ENCODE results near the gene MAD2L2.

DNA sequence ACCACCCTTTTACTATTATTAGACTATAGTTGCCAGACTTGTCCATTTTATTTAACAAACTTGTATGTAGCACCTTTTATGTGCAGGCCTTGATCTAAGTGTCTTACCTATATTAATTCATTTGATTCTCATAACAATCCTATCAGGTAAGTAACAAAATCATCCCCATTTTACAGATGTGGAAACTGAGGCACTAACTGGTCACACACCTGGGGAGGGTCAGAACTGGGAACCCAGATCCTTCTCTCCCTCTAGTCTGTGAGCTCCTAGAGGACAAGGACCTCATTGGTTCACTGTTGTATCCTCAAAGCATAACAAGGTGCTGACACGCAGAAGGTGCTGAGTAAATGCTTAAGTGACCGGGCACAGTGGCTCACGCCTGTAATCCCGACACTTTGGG, 41.6 kb downstream of the MAD2L2 start:
- TF ChIP-seq CTCF (IDR thresholded peaks at IDR 0.05) (no peak), POLR2A (IDR thresholded peaks at IDR 0.05) (no peak)

All from upper lobe of left lung (tissue), 4 donors.